Liver (tissue), 9 donors: ENCODE measurements around the gene LAMC1. TPM values are rescaled to one million over a fixed set of nuclear protein-coding genes. Genes with fewer than 3 reads are reported as not detected.
A peak's percentile ranks its signal among the peaks of the same experiment; 100 is the strongest.

Experiments used
- DNase-seq: peaks from one replicate; pipeline ENCODE4 v3.0.0-alpha.2; 2017; ENCODE audit warnings: low spot score
- H3K27ac ChIP-seq, 2 donors: one replicate each; pipeline ENCODE4 v1.7.0; 2013; ENCODE audit warnings: inconsistent platforms in 2 of 2, low read length in 2 of 2, control low read depth in 1 of 2, low read depth in 1 of 2, mild to moderate bottlenecking in 1 of 2
- H3K27me3 ChIP-seq, 4 donors: one replicate each; pipeline versions ENCODE4 v1.6.1 to v1.7.0; 2013; ENCODE audit warnings: low read length in 3 of 4, inconsistent platforms in 1 of 4, mild to moderate bottlenecking in 1 of 4, moderate library complexity in 1 of 4; ENCODE audit not compliant: control insufficient read depth in 4 of 4, insufficient read depth in 4 of 4
- H3K36me3 ChIP-seq, 4 donors: one replicate each; pipeline versions ENCODE4 v1.6.1 to v1.7.0; 2013; ENCODE audit warnings: low read length in 3 of 4, mild to moderate bottlenecking in 3 of 4, low read depth in 1 of 4, moderate library complexity in 1 of 4; ENCODE audit not compliant: control insufficient read depth in 4 of 4, insufficient read depth in 3 of 4
- H3K4me1 ChIP-seq, 4 donors: one replicate each; pipeline versions ENCODE4 v1.6.1 to v1.7.0; 2013; ENCODE audit warnings: low read length in 3 of 4, mild to moderate bottlenecking in 3 of 4, moderate library complexity in 1 of 4; ENCODE audit not compliant: control insufficient read depth in 4 of 4, insufficient read depth in 4 of 4
- H3K4me3 ChIP-seq, 3 donors: one replicate each; pipeline versions ENCODE4 v1.6.1 to v1.7.0; 2013; ENCODE audit warnings: low read length in 3 of 3, control low read depth in 1 of 3, low read depth in 1 of 3, mild to moderate bottlenecking in 1 of 3
- H3K9ac ChIP-seq, 2 donors: one replicate each; pipeline ENCODE4 v1.7.0; 2013; ENCODE audit warnings: low read length in 2 of 2, mild to moderate bottlenecking in 2 of 2, moderate library complexity in 2 of 2, control low read depth in 1 of 2, low read depth in 1 of 2
- H3K9me3 ChIP-seq, 4 donors: one replicate each; pipeline versions ENCODE4 v1.6.1 to v1.7.0; 2013; ENCODE audit warnings: low read length in 3 of 4; ENCODE audit not compliant: control insufficient read depth in 4 of 4
- EGR1 ChIP-seq, 2 donors: IDR thresholded peaks; 2 replicates each; pipeline ENCODE4 v1.6.1; 2016 to 2018; ENCODE audit warnings: antibody characterized with exemption in 2 of 2, low read depth in 2 of 2
- FOXA1 ChIP-seq: IDR thresholded peaks from 2 replicates; pipeline ENCODE4 v1.6.1; 2016; ENCODE audit warnings: antibody characterized with exemption
- FOXA2 ChIP-seq: IDR thresholded peaks from 2 replicates; pipeline ENCODE4 v1.6.1; 2016; ENCODE audit warnings: antibody characterized with exemption
- GABPA ChIP-seq, 2 donors: IDR thresholded peaks in 1 of 2; conservative IDR thresholded peaks in 1 of 2; 2 replicates each; pipeline ENCODE4 v1.6.1; 2016; ENCODE audit warnings: antibody characterized with exemption in 2 of 2, mild to moderate bottlenecking in 1 of 2, moderate library complexity in 1 of 2
- HNF4A ChIP-seq, 2 donors: conservative IDR thresholded peaks; 2 replicates each; pipeline ENCODE4 v1.6.1; 2016; ENCODE audit warnings: antibody characterized with exemption in 2 of 2, mild to moderate bottlenecking in 2 of 2
- JUND ChIP-seq, 2 donors: IDR thresholded peaks; 2 replicates each; pipeline ENCODE4 v1.6.1; 2016; ENCODE audit warnings: antibody characterized with exemption in 2 of 2
- NR2F2 ChIP-seq: IDR thresholded peaks from 2 replicates; pipeline ENCODE4 v1.6.1; 2016; ENCODE audit warnings: antibody characterized with exemption
- RAD21 ChIP-seq, 2 donors: IDR thresholded peaks; 2 replicates each; pipeline ENCODE4 v1.6.1; 2016; ENCODE audit warnings: antibody characterized with exemption in 2 of 2, mild to moderate bottlenecking in 2 of 2
- RXRA ChIP-seq, 2 donors: IDR thresholded peaks; 2 replicates each; pipeline ENCODE4 v1.6.1; 2017 to 2018; ENCODE audit warnings: antibody characterized with exemption in 2 of 2, mild to moderate bottlenecking in 1 of 2
- SP1 ChIP-seq: IDR thresholded peaks from 2 replicates; pipeline ENCODE4 v1.6.1; 2018; ENCODE audit warnings: antibody characterized with exemption, mild to moderate bottlenecking
- TAF1 ChIP-seq: conservative IDR thresholded peaks from 2 replicates; pipeline ENCODE4 v1.6.1; 2016; ENCODE audit warnings: antibody characterized with exemption, mild to moderate bottlenecking
- YY1 ChIP-seq: IDR thresholded peaks from 2 replicates; pipeline ENCODE4 v1.6.1; 2016; ENCODE audit warnings: antibody characterized with exemption, mild to moderate bottlenecking
- WGBS: extraction: QIAGEN DNeasy Blood & Tissue Kit; methylation state at CpG from one replicate; pipeline ENCODE4 v1.1.7; 2013; 5-methylcytosine and 5-hydroxymethylcytosine counted together
- polyA plus RNA-seq, 2 donors: library from polyadenylated mRNA; stranded (reverse) in 1 of 2; unstranded in 1 of 2; fragments of 200-250 nt in 1 of 2; fragments of >200 nt in 1 of 2; fragmentation: Nextera tagmentation in 1 of 2; extraction: Ambion mirVana in 1 of 2; gene quantifications; one replicate each; pipeline versions ENCODE4 v1.2.1 to v1.2.3, GENCODE V29; 2013 to 2015
- total RNA-seq, 2 donors: library from RNA; depleted of rRNA; stranded (reverse); fragments of >200 nt; gene quantifications; one replicate each; pipeline ENCODE4 v1.2.3, GENCODE V29; 2014
- TF ChIP-seq, protein P1 (sequence below): IDR thresholded peaks from 2 replicates; pipeline ENCODE4 v1.6.1; 2016; ENCODE audit warnings: antibody characterized with exemption
- TF ChIP-seq, protein P2 (sequence below): IDR thresholded peaks from 2 replicates; pipeline ENCODE4 v1.6.1; 2016; ENCODE audit warnings: antibody characterized with exemption
- TF ChIP-seq, protein P3 (sequence below): IDR thresholded peaks from 2 replicates; pipeline ENCODE4 v1.6.1; 2016; ENCODE audit warnings: antibody characterized with exemption
- donor health status: healthy.
- donor health status: healthy.
- donor health status: healthy.
- donor health status: healthy.
- donor health status: healthy.

The LAMC1 gene
- total and polyA plus RNA-seq, 4 donors = 5.3 to 35.1 (median 19.7) TPM

DNA sequence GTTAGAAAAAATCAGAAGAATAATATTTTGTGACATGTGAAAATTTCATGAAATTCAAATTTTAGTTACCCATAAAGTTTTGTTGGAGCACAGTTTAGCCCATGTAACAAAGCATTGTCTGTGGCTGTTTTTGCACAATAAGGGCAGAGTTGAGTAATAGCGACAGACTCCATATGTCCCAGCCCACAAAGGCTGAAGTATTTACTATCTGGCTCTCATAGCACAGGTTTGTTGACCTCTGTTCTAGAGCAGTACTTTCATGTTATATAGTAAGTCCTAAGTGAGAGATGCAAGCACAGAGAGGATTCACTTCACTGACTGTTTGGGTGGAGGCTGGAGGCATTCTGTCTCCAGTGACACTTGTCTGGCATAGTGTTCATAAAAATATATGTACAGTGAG, 6.8 kb downstream of the LAMC1 start:
- no peak for DNase-seq
- H3K4me1 ChIP-seq = peaks cover 0 to 5% (median 1%) of the 10 kb centered on the region in 4 donors
- TF ChIP-seq HNF4A (conservative IDR thresholded peaks at IDR 0.05) (peak; percentile 12 to 19), GABPA (IDR thresholded peaks at IDR 0.05 in 1 of 2, conservative IDR thresholded peaks at IDR 0.05 in 1 of 2) (no peak), RXRA (IDR thresholded peaks at IDR 0.05) (peak; percentile 32 to 34)
- no peak overlapping the region for H3K9ac ChIP-seq
- no peak overlapping the region for H3K27ac ChIP-seq
- H3K9me3 ChIP-seq = no peaks in the 10 kb centered on the region
- H3K4me3 ChIP-seq = no peak overlapping the region
- H3K27me3 ChIP-seq = no peaks in the 10 kb centered on the region
- WGBS = 53% methylated on average over 1 of the region's 1 CpG
- no peaks in the 10 kb centered on the region for H3K36me3 ChIP-seq

GRCh38 chr1:183032122-183032921, 9.1 kb downstream of the LAMC1 start:
- 91% methylated on average over 5 of the region's 5 CpGs for WGBS
- TF ChIP-seq GABPA (IDR thresholded peaks at IDR 0.05 in 1 of 2, conservative IDR thresholded peaks at IDR 0.05 in 1 of 2) (no peak), EGR1 (IDR thresholded peaks at IDR 0.05; ENCODE audit: low read depth in 2 of 2) (no peak)
- Histone ChIP-seq H3K9ac (no peak overlapping the region), H3K36me3 (no peaks in the 10 kb centered on the region), H3K27ac (no peak overlapping the region), H3K27me3 (no peaks in the 10 kb centered on the region), H3K4me1 (peaks cover 0 to 3% (median 1%) of the 10 kb centered on the region in 4 donors), H3K4me3 (no peak overlapping the region), H3K9me3 (no peaks in the 10 kb centered on the region)
- DNase-seq = no peak

- Histone ChIP-seq H3K4me1 (peaks cover 0 to 3% (median 1%) of the 10 kb centered on the region in 4 donors), H3K27me3 (no peaks in the 10 kb centered on the region), H3K9ac (no peak overlapping the region), H3K36me3 (no peaks in the 10 kb centered on the region), H3K9me3 (no peaks in the 10 kb centered on the region), H3K27ac (no peak overlapping the region), H3K4me3 (no peak overlapping the region)
- no peak for DNase-seq
- TF ChIP-seq, protein P1, sequence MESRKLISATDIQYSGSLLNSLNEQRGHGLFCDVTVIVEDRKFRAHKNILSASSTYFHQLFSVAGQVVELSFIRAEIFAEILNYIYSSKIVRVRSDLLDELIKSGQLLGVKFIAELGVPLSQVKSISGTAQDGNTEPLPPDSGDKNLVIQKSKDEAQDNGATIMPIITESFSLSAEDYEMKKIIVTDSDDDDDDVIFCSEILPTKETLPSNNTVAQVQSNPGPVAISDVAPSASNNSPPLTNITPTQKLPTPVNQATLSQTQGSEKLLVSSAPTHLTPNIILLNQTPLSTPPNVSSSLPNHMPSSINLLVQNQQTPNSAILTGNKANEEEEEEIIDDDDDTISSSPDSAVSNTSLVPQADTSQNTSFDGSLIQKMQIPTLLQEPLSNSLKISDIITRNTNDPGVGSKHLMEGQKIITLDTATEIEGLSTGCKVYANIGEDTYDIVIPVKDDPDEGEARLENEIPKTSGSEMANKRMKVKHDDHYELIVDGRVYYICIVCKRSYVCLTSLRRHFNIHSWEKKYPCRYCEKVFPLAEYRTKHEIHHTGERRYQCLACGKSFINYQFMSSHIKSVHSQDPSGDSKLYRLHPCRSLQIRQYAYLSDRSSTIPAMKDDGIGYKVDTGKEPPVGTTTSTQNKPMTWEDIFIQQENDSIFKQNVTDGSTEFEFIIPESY = no peak
- no peak for TF ChIP-seq TAF1
- TF ChIP-seq FOXA2 = no peak
- TF ChIP-seq NR2F2 = no peak
- TF ChIP-seq JUND (IDR thresholded peaks at IDR 0.05) = no peak
- TF ChIP-seq RAD21 (IDR thresholded peaks at IDR 0.05) = no peak
- TF ChIP-seq HNF4A (conservative IDR thresholded peaks at IDR 0.05) = no peak
- WGBS = 90% methylated on average over 2 of the region's 2 CpGs
These were observed 10.0 kb downstream of the LAMC1 start for GRCh38 chr1:183033205-183033604.

- no peak overlapping the region for H3K27ac ChIP-seq
- no peak for DNase-seq
- H3K9ac ChIP-seq = no peak overlapping the region
- WGBS = 92% methylated on average over 3 of the region's 3 CpGs
- no peaks in the 10 kb centered on the region for H3K27me3 ChIP-seq
- H3K36me3 ChIP-seq = no peaks in the 10 kb centered on the region
- peaks cover 0 to 3% (median under 1%) of the 10 kb centered on the region in 4 donors for H3K4me1 ChIP-seq
- no peak overlapping the region for H3K4me3 ChIP-seq
- H3K9me3 ChIP-seq = no peaks in the 10 kb centered on the region
- TF ChIP-seq SP1 = no peak
- TF ChIP-seq FOXA1 = no peak
- no peak for TF ChIP-seq HNF4A (conservative IDR thresholded peaks at IDR 0.05)
- no peak for TF ChIP-seq JUND (IDR thresholded peaks at IDR 0.05)
- TF ChIP-seq, protein P2, sequence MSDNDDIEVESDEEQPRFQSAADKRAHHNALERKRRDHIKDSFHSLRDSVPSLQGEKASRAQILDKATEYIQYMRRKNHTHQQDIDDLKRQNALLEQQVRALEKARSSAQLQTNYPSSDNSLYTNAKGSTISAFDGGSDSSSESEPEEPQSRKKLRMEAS = no peak
- TF ChIP-seq GABPA (IDR thresholded peaks at IDR 0.05 in 1 of 2, conservative IDR thresholded peaks at IDR 0.05 in 1 of 2) = no peak
- TF ChIP-seq, protein P3, sequence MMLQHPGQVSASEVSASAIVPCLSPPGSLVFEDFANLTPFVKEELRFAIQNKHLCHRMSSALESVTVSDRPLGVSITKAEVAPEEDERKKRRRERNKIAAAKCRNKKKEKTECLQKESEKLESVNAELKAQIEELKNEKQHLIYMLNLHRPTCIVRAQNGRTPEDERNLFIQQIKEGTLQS = no peak
- no peak for TF ChIP-seq YY1
- TF ChIP-seq, protein P1 = no peak
These were observed 11.5 kb downstream of the LAMC1 start for GRCh38 chr1:183034682-183035081.
